ENCODE data around the gene BTBD7. TPM values are rescaled to one million over a fixed set of nuclear protein-coding genes. Genes with fewer than 3 reads are reported as not detected.
A peak's percentile ranks its signal among the peaks of the same experiment; 100 is the strongest.

BTBD7 gene
- total RNA-seq, 1 donor from 2014 or later, result 65.5 TPM

DNA sequence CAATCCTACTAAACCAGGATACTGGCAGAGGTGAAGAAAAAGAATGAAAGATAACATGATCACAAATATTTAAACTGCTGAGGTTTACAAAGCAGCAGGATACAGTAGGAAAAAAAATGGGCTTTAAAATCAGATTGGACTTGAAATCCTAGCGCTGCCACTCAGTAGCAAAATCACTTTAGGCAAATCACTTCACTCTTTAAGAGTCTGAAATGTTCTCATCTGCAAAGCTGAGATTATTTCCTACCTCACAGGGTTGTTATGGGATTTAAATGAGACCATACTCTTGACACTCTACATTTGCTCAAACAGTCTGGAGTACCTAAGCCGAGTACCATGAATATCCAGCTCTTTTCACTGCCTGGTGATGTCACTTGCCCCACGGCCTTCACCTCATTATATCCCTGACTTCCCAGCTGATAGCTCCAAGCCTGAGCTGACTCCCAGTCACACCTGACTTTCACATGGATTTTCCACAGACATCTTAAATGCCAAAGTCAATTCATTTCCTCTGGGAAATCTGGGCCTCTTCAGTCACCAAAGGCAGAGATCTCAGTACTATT, 65.6 kb downstream of the BTBD7 start:
- no peaks in the 10 kb centered on the region for H3K27me3 Mint-ChIP-seq
- H3K36me3 Mint-ChIP-seq (ENCODE audit: insufficient read depth), result peaks cover 6% of the 10 kb centered on the region
- no peak for DNase-seq (ENCODE audit: low spot score, unreplicated experiment)
- TF ChIP-seq, protein P1, sequence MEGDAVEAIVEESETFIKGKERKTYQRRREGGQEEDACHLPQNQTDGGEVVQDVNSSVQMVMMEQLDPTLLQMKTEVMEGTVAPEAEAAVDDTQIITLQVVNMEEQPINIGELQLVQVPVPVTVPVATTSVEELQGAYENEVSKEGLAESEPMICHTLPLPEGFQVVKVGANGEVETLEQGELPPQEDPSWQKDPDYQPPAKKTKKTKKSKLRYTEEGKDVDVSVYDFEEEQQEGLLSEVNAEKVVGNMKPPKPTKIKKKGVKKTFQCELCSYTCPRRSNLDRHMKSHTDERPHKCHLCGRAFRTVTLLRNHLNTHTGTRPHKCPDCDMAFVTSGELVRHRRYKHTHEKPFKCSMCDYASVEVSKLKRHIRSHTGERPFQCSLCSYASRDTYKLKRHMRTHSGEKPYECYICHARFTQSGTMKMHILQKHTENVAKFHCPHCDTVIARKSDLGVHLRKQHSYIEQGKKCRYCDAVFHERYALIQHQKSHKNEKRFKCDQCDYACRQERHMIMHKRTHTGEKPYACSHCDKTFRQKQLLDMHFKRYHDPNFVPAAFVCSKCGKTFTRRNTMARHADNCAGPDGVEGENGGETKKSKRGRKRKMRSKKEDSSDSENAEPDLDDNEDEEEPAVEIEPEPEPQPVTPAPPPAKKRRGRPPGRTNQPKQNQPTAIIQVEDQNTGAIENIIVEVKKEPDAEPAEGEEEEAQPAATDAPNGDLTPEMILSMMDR (IDR thresholded peaks at IDR 0.05; ENCODE audit: unreplicated experiment), result no peak
- H3K4me1 Mint-ChIP-seq (ENCODE audit: low read depth), result peaks cover 24% of the 10 kb centered on the region
- H3K4me3 Mint-ChIP-seq (ENCODE audit: low read depth), result no peak overlapping the region
- H3K27ac Mint-ChIP-seq, result peak overlapping the region; percentile 18
- no peaks in the 10 kb centered on the region for H3K9me3 Mint-ChIP-seq (ENCODE audit: low read depth)

DNA sequence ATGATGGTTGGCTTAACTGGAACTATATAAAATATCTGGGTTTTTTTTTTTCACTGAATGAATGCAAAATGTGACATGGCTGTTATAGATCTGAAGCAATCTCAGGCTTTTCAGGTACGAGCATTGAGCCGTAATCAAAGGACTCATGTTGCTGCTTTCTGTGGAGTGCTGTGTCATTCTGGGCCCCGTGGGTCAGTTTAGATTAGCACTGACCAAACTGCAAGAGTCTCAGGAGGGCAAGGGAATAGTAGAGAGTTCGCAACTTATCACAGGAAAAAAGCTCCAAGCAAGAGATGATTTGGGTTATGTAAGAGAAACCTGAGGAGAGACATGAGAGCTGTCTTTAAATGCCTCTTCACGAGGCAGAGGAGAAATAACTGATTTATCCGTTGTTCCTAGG, 66.7 kb downstream of the BTBD7 start:
- TF ChIP-seq, protein P1 (IDR thresholded peaks at IDR 0.05; ENCODE audit: unreplicated experiment), result no peak
- H3K9me3 Mint-ChIP-seq (ENCODE audit: low read depth), result no peaks in the 10 kb centered on the region
- peaks cover 24% of the 10 kb centered on the region for H3K4me1 Mint-ChIP-seq (ENCODE audit: low read depth)
- H3K36me3 Mint-ChIP-seq (ENCODE audit: insufficient read depth), result peaks cover 5% of the 10 kb centered on the region
- H3K4me3 Mint-ChIP-seq (ENCODE audit: low read depth), result no peak overlapping the region
- no peaks in the 10 kb centered on the region for H3K27me3 Mint-ChIP-seq
- DNase-seq (ENCODE audit: low spot score, unreplicated experiment), result no peak
- no peak overlapping the region for H3K27ac Mint-ChIP-seq

DNA sequence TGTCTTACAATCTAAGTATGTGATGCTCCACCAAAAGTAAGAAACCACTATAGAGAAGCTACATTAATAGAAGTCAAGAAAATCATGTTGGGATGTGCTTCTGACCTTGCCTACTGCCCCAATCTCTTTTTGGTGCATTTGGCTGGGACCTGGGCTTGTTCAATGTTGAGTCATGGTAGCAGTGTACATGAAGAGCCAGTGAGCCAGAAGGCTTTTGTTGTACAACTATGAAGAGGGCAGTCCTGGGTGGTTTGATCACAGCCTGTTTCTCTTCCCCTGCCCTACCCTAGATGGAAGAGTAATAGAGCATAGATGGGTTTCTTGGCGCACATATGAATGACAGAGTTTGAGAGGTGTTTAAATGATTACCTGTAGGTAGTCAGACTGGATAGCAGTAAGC, 69.4 kb downstream of the BTBD7 start:
- no peaks in the 10 kb centered on the region for H3K27me3 Mint-ChIP-seq
- H3K9me3 Mint-ChIP-seq (ENCODE audit: low read depth), result no peaks in the 10 kb centered on the region
- peaks cover 8% of the 10 kb centered on the region for H3K36me3 Mint-ChIP-seq (ENCODE audit: insufficient read depth)
- DNase-seq (ENCODE audit: low spot score, unreplicated experiment), result no peak
- H3K4me3 Mint-ChIP-seq (ENCODE audit: low read depth), result no peak overlapping the region
- TF ChIP-seq, protein P1 (IDR thresholded peaks at IDR 0.05; ENCODE audit: unreplicated experiment), result no peak
- no peak overlapping the region for H3K27ac Mint-ChIP-seq
- peaks cover 17% of the 10 kb centered on the region for H3K4me1 Mint-ChIP-seq (ENCODE audit: low read depth)

DNA sequence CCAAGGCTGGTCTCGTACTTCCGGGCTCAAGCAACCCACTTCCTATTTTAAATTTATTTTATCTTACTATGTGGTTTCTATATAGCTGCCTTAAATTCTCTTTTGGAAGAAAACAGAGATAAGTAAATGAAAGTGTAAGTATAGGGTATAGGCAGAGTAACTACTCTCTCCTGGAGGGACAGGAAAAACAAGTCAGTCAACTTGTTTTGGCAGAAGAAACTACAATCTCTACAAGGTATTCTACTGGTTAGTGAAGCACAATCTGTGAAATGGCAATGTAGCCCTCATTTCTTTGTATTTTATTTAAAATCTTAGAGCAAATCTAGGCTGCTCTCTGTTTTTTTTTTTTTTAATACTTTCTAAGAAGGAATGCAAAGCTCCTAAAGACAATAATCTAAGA, 70.4 kb downstream of the BTBD7 start:
- Mint-ChIP-seq H3K36me3 (ENCODE audit: insufficient read depth) (peaks cover 8% of the 10 kb centered on the region), H3K27ac (no peak overlapping the region), H3K27me3 (no peaks in the 10 kb centered on the region), H3K4me3 (ENCODE audit: low read depth) (no peak overlapping the region), H3K4me1 (ENCODE audit: low read depth) (peaks cover 11% of the 10 kb centered on the region), H3K9me3 (ENCODE audit: low read depth) (no peaks in the 10 kb centered on the region)
- DNase-seq (ENCODE audit: low spot score, unreplicated experiment), result no peak
- TF ChIP-seq, protein P1 (IDR thresholded peaks at IDR 0.05; ENCODE audit: unreplicated experiment), result no peak

DNA sequence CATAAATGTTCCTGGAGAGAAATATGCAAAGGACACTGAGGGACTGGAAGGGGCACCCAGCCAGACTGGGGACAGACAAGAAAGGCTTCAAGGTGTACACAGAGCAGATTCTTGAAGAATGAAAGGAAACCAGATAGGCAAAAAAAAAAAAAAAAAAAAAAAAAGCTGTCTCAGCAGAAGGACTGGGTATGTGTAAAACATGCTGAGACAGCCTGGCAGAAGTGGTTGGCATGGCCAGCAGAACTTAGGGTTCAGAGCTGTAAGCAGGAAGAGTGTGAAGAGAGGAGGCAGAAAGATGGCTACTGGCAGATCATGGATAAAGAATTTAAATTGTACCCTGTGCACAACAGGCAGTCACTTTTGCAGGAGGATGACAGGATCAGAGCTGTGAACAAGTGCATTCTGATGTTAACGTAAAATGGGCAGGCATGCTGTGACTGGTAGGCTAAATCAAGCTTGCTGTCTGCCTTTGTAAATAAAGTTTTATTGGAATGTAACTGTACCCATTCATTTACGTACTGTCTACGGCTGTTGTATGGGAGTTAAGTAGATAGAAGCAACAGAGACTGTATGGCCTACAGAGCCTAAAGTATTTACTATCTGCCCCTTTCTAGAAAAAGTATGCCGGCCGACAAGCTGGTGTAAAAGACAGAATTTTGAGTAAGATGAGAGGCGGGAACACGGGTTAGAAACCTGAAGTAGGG, 83.6 kb downstream of the BTBD7 start:
- TF ChIP-seq, protein P1 (IDR thresholded peaks at IDR 0.05; ENCODE audit: unreplicated experiment), result no peak
- no peak overlapping the region for H3K4me3 Mint-ChIP-seq (ENCODE audit: low read depth)
- H3K9me3 Mint-ChIP-seq (ENCODE audit: low read depth), result no peaks in the 10 kb centered on the region
- peak overlapping the region; percentile 72 for H3K27ac Mint-ChIP-seq
- H3K27me3 Mint-ChIP-seq, result no peaks in the 10 kb centered on the region
- H3K4me1 Mint-ChIP-seq (ENCODE audit: low read depth), result no peaks in the 10 kb centered on the region
- DNase-seq (ENCODE audit: low spot score, unreplicated experiment), result no peak
- H3K36me3 Mint-ChIP-seq (ENCODE audit: insufficient read depth), result peaks cover 17% of the 10 kb centered on the region
